AG09319 (cell line): ENCODE measurements around the gene IFIT5.

ENCODE experiments used
- DNase-seq: peaks from one replicate; pipeline ENCODE4 v3.0.0-alpha.2; 2010; ENCODE audit warnings: low read depth; ENCODE audit errors: extremely low read depth
- TF ChIP-seq, protein P1 (sequence below): IDR thresholded peaks from 2 replicates; pipeline ENCODE4 v1.5.1; 2011; ENCODE audit warnings: low read depth, mild to moderate bottlenecking, inconsistent platforms, low read length, moderate library complexity

Gene IFIT5

DNA sequence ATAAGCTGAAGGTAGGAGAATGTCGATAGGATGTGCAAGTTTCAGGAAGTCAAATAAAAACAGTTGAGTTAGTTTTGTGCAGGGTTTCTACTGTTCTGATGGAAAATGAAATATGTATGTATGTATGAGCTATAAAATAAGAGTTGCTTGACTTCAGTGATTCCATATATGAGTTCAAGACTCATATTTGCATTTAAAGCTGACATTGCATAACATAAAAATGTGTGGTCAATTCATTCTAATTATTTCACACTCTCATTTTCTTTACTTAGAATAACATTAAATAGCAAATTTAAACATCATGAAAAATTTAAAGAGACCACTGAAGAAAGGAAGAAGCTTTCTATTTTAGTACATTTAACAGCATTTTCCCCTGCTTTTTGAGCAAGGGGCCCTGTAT, 37.8 kb downstream of the IFIT5 start:
- TF ChIP-seq, protein P1, sequence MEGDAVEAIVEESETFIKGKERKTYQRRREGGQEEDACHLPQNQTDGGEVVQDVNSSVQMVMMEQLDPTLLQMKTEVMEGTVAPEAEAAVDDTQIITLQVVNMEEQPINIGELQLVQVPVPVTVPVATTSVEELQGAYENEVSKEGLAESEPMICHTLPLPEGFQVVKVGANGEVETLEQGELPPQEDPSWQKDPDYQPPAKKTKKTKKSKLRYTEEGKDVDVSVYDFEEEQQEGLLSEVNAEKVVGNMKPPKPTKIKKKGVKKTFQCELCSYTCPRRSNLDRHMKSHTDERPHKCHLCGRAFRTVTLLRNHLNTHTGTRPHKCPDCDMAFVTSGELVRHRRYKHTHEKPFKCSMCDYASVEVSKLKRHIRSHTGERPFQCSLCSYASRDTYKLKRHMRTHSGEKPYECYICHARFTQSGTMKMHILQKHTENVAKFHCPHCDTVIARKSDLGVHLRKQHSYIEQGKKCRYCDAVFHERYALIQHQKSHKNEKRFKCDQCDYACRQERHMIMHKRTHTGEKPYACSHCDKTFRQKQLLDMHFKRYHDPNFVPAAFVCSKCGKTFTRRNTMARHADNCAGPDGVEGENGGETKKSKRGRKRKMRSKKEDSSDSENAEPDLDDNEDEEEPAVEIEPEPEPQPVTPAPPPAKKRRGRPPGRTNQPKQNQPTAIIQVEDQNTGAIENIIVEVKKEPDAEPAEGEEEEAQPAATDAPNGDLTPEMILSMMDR, result no peak
- no peak for DNase-seq

DNA sequence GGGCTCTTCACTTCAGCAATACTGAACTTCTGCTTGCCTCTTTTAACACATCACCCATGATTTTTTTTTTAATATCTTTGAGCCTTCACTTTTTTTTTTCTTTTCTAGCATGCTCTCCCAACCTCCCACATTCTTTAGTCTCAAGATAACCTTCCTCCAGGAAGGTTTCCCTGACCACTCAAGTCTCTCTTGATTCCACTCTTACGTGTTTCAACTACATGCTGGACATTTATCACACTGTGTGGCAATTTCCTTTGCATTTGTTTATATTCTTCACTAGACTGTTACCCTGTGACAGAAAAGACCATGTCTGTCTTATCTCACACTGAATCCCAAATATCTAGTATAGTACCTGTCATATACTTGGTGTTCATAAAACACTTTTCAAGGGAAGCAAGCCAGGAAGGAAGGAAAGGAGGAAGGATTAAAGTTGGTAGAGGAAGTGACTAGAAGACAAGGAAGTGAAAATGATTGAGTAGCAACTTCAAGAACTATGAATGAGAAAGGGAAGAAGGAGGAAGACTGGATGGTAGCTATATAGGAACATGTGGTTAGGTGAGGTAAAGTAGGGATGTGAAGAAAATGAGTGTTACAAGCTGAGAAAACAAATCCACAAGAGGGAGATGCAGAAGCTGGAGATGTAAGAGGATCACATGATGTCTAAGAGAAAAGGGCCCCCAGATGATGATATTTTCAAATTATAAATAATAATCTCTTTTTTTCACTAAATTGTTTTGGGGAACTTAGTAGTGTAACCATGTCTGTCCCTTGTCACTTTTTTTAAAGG, 40.4 kb downstream of the IFIT5 start:
- DNase-seq, result no peak
- TF ChIP-seq, protein P1, result no peak

DNA sequence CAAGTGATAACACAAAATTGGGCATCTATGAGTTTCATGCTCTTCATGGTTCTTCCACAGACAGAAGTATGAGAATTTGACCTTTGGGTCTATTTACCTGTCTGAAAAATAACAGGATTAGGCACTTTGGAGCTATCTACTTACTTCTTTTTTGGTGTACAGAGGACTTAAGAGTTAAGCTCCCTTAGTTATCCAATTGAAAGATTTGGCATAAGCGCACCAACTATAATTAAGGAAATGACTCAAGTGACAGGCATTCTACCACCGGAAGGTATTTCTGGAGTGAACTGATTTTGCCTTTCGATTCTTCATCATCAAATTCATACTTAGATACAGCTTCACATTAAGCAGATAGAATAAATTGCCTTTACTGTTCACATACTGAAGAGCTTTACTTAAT, 43.9 kb downstream of the IFIT5 start:
- no peak for DNase-seq

GRCh38 chr10:89458784-89459183, 44.4 kb downstream of the IFIT5 start:
- TF ChIP-seq, protein P1, result no peak
- DNase-seq, result no peak

More for the DNA sequence above, 43.9 kb downstream of the IFIT5 start:
- TF ChIP-seq, protein P1, result no peak

GRCh38 chr10:89463846-89464537, 49.6 kb downstream of the IFIT5 start:
- TF ChIP-seq, protein P1, result no peak
- no peak for DNase-seq

DNA sequence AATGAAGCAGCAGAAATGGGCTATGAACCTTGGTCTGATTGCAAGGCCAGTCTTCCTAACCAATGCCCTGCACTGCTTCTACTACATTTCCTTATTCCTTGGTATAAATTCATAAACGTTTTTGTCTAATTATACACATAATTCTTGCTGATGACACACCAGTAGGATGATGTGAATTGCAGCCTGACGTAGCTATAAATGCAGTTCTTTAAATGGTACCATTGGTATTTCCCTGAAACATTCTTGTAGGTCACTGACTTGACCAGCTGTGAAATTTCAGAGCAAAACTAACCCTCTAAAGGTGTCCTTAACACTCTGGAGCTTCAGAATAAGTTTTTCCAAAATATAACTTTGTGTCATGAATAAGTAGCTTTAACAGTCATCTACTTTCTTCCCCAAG, 50.8 kb downstream of the IFIT5 start:
- TF ChIP-seq, protein P1, result no peak
- DNase-seq, result no peak

DNA sequence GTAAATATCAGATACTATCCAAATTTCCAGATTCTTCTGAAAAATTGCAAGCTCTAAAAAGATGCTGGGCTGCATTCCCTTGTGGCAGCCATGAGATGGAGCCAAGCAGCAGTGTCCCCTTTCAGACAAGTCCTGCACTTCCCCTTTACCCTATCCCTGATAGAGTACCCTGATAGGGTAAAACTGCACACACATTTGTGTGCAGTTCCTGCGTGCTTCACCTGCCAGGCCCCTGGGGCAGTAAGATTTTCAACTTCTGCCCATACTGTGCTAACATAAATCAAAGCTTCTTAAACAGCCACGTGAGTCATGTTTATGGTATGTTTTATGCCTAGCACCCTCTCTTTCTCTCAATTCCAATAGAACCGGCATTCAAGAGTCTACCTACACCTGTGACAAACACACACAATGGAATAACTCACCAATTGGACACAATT, 52.2 kb downstream of the IFIT5 start:
- no peak for DNase-seq

More for the DNA sequence above, 52.2 kb downstream of the IFIT5 start:
- TF ChIP-seq, protein P1, result peak; percentile 65
